ENCODE measurements around the gene TCFL5. TPM values are rescaled to one million over a fixed set of nuclear protein-coding genes. Genes with fewer than 3 reads are reported as not detected.

TCFL5 gene
- total and polyA plus RNA-seq, 4 donors: 4.5 to 10.7 (median 4.7) TPM

GRCh38 chr20:62872184-62872847, 10.7 kb upstream of the TCFL5 start:
- intact Hi-C loops (cut with DNase I): loop anchor here (2.0 to 5.0 kb wide), 2 partner anchors 135 to 136 kb away; partner anchors contain the start of gene BHLHE23 (in 1 of the 2)

GRCh38 chr20:62864207-62864606, 2.6 kb upstream of the TCFL5 start:
- Histone ChIP-seq H3K4me1 (ENCODE audit: control insufficient read depth in 1 of 2, insufficient read depth in 2 of 2, low read length in 2 of 2) (no peaks in the 10 kb centered on the region), H3K36me3 (ENCODE audit: control insufficient read depth in 1 of 2, insufficient read depth in 2 of 2, low read length in 1 of 2) (no peaks in the 10 kb centered on the region), H3K27ac (ENCODE audit: low read depth in 1 of 2, low read length in 2 of 2) (no peak overlapping the region), H3K27me3 (ENCODE audit: control insufficient read depth in 1 of 2, insufficient read depth in 2 of 2, low read length in 1 of 2) (no peaks in the 10 kb centered on the region), H3K9me3 (ENCODE audit: control insufficient read depth, low read length) (no peaks in the 10 kb centered on the region), H3K4me3 (ENCODE audit: low read length in 2 of 2) (no peak overlapping the region)
- DNase-seq (peak in 1 of 2 donors; percentile 4), ATAC-seq (ENCODE audit: low FRiP score) (no peak)
- 94 to 97% methylated on average over 7 of the region's 7 CpGs for WGBS, 2 donors
- intact Hi-C loops (cut with DNase I): no loop called here

More at GRCh38 chr20:62872184-62872847, 10.7 kb upstream of the TCFL5 start:
- DNase-seq (peak in 1 of 2 donors; percentile 21), ATAC-seq (ENCODE audit: low FRiP score) (no peak)
- H3K27me3 ChIP-seq (ENCODE audit: control insufficient read depth in 1 of 2, insufficient read depth in 2 of 2, low read length in 1 of 2): no peaks in the 10 kb centered on the region
- H3K4me3 ChIP-seq (ENCODE audit: low read length in 2 of 2): no peak overlapping the region
- peaks cover 1% of the 10 kb centered on the region for H3K9me3 ChIP-seq (ENCODE audit: control insufficient read depth, low read length)
- no peak overlapping the region for H3K27ac ChIP-seq (ENCODE audit: low read depth in 1 of 2, low read length in 2 of 2)
- H3K4me1 ChIP-seq (ENCODE audit: control insufficient read depth in 1 of 2, insufficient read depth in 2 of 2, low read length in 2 of 2): no peaks in the 10 kb centered on the region
- 78 to 83% methylated on average over 18 of the region's 18 CpGs for WGBS, 2 donors
- H3K36me3 ChIP-seq (ENCODE audit: control insufficient read depth in 1 of 2, insufficient read depth in 2 of 2, low read length in 1 of 2): no peaks in the 10 kb centered on the region

GRCh38 chr20:62860924-62861691, 514 bp downstream of the TCFL5 start:
- H3K4me1 ChIP-seq (ENCODE audit: control insufficient read depth in 1 of 2, insufficient read depth in 2 of 2, low read length in 2 of 2): no peaks in the 10 kb centered on the region
- H3K27ac ChIP-seq (ENCODE audit: low read depth in 1 of 2, low read length in 2 of 2): no peak overlapping the region
- intact Hi-C loops (cut with DNase I): no loop called here
- no peak for ATAC-seq (ENCODE audit: low FRiP score)
- peaks cover 0 to 2% of the 10 kb centered on the region in 2 donors for H3K36me3 ChIP-seq (ENCODE audit: control insufficient read depth in 1 of 2, insufficient read depth in 2 of 2, low read length in 1 of 2)
- no peaks in the 10 kb centered on the region for H3K27me3 ChIP-seq (ENCODE audit: control insufficient read depth in 1 of 2, insufficient read depth in 2 of 2, low read length in 1 of 2)
- peak in 1 of 2 donors; percentile 79 for DNase-seq
- H3K4me3 ChIP-seq (ENCODE audit: low read length in 2 of 2): peak overlapping the region; percentile 61 to 74
- no peaks in the 10 kb centered on the region for H3K9me3 ChIP-seq (ENCODE audit: control insufficient read depth, low read length)
- 0 to 1% methylated on average over 67 to 129 of the region's 129 CpGs for whole genome bisulfite sequencing, 2 donors

DNA sequence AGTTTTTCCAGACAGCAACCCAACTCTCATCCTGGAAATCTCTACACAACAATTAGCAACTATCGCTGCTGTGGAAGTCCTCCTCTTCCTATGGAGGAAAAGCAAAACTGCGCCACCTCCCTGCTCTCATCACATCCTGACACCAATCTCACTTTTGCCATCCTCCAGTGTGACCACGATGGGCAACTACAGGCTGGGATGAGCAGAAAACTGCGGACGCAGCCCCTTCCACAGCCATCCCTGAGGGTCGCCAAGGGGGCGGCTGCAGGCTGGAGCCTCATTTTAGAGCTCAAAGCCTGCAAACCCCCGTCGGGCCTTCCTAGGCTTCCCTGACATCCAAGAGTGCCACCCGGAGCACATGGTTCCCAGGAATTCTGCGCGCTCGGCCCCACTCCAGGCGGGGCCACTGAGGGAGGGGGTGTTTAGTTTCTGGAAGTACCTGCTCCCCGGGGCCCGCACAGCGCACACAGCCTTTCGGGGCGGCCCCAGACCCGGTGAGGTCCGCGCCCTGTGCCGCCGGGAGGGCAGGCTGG, 1.2 kb downstream of the TCFL5 start:
- Histone ChIP-seq H3K27me3 (ENCODE audit: control insufficient read depth in 1 of 2, insufficient read depth in 2 of 2, low read length in 1 of 2) (no peaks in the 10 kb centered on the region), H3K4me3 (ENCODE audit: low read length in 2 of 2) (peak overlapping the region; percentile 61 to 74), H3K4me1 (ENCODE audit: control insufficient read depth in 1 of 2, insufficient read depth in 2 of 2, low read length in 2 of 2) (no peaks in the 10 kb centered on the region), H3K27ac (ENCODE audit: low read depth in 1 of 2, low read length in 2 of 2) (no peak overlapping the region), H3K36me3 (ENCODE audit: control insufficient read depth in 1 of 2, insufficient read depth in 2 of 2, low read length in 1 of 2) (peaks cover 0 to 2% of the 10 kb centered on the region in 2 donors), H3K9me3 (ENCODE audit: control insufficient read depth, low read length) (no peaks in the 10 kb centered on the region)
- intact Hi-C loops (cut with DNase I): no loop called here
- ATAC-seq (ENCODE audit: low FRiP score): no peak
- 22 to 26% methylated on average over 21 to 24 of the region's 24 CpGs for WGBS, 2 donors
- peak in 1 of 2 donors; percentile 77 for DNase-seq

- ATAC-seq (ENCODE audit: low FRiP score) (no peak), DNase-seq (peak in 1 of 2 donors; percentile 28)
- 96% methylated on average over 12 of the region's 12 CpGs for WGBS, 2 donors
- Histone ChIP-seq H3K36me3 (ENCODE audit: control insufficient read depth in 1 of 2, insufficient read depth in 2 of 2, low read length in 1 of 2) (peaks cover 0 to 2% of the 10 kb centered on the region in 2 donors), H3K27me3 (ENCODE audit: control insufficient read depth in 1 of 2, insufficient read depth in 2 of 2, low read length in 1 of 2) (no peaks in the 10 kb centered on the region), H3K27ac (ENCODE audit: low read depth in 1 of 2, low read length in 2 of 2) (no peak overlapping the region), H3K4me3 (ENCODE audit: low read length in 2 of 2) (no peak overlapping the region), H3K9me3 (ENCODE audit: control insufficient read depth, low read length) (no peaks in the 10 kb centered on the region), H3K4me1 (ENCODE audit: control insufficient read depth in 1 of 2, insufficient read depth in 2 of 2, low read length in 2 of 2) (no peaks in the 10 kb centered on the region)
- intact Hi-C loops (cut with DNase I): no loop called here
These were observed 1.9 kb downstream of the TCFL5 start for GRCh38 chr20:62859721-62860120.

DNA sequence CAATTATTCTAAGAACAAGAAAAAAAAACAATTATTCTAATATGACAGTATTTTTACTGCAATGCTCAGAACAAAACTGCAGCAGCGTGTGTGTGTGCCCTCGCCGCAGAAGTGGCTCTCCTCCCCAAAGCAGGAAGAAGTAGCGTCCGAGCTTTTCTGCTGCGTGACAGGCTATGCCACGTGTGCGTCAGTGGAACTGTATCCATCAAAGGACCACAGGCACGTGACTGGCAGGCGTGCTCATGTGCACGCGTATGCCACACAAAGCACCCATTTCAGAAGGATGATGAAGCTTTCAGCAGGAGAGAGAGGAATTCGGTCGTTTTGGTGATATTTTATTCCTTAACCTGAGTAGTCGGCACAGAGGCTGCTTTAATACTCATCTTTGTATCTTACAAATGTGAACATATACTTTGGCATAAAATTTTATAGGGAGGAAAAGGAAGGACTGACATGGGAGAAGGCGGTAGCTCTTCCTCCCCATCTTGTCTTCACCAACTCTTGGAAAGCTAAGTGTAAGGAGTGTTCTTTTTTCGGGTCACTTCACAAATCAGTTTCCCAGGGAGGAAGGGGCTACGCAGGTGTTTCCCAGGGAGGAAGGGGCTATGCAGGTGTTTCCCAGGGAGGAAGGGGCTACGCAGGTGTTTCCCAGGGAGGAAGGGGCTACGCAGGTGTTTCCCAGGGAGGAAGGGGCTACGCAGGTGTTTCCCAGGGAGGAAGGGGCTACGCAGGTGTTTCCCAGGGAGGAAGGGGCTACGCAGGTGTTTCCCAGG, 3.4 kb downstream of the TCFL5 start:
- peaks cover 0 to 2% of the 10 kb centered on the region in 2 donors for H3K36me3 ChIP-seq (ENCODE audit: control insufficient read depth in 1 of 2, insufficient read depth in 2 of 2, low read length in 1 of 2)
- H3K4me3 ChIP-seq (ENCODE audit: low read length in 2 of 2): no peak overlapping the region
- 91 to 95% methylated on average over 19 to 20 of the region's 23 CpGs for WGBS, 2 donors
- H3K4me1 ChIP-seq (ENCODE audit: control insufficient read depth in 1 of 2, insufficient read depth in 2 of 2, low read length in 2 of 2): no peaks in the 10 kb centered on the region
- DNase-seq: peak in 1 of 2 donors; percentile 47
- no peaks in the 10 kb centered on the region for H3K9me3 ChIP-seq (ENCODE audit: control insufficient read depth, low read length)
- H3K27me3 ChIP-seq (ENCODE audit: control insufficient read depth in 1 of 2, insufficient read depth in 2 of 2, low read length in 1 of 2): no peaks in the 10 kb centered on the region
- no peak overlapping the region for H3K27ac ChIP-seq (ENCODE audit: low read depth in 1 of 2, low read length in 2 of 2)
- intact Hi-C loops (cut with DNase I): no loop called here
- ATAC-seq (ENCODE audit: low FRiP score): no peak

DNA sequence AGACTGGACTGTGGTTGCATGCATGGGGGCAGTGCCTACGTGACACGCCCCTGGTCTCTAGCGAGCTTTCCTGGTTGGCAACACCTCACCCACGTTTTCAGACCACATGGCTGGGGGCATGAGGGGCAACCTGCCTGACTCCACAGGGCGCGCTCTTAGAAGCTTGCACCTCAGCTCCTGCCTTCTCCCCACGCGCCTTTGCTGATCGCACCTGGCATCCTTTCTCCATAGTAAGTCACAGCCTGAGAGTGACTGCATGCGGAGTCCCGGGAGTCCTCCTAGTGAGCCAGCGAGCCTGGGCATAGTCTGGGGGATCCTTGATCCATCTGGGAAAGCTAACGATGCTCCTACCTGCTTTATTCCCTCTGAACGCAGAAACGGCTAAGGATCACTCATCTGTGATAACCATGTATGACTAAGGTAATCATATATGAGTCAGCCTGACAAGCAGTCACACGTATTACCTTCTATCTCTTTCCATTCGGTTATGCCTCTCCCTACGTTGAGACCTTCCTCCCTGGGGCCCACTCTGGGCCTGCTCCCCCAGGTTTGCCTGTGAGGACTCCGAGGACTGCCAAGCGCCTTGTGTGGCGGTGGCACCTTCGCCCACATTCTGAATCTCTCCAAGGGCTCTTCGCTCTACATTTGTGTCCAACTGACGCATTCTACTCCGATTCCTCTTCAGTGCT, 4.5 kb downstream of the TCFL5 start:
- H3K4me1 ChIP-seq (ENCODE audit: control insufficient read depth in 1 of 2, insufficient read depth in 2 of 2, low read length in 2 of 2): no peaks in the 10 kb centered on the region
- H3K9me3 ChIP-seq (ENCODE audit: control insufficient read depth, low read length): no peaks in the 10 kb centered on the region
- peaks cover 0 to 2% of the 10 kb centered on the region in 2 donors for H3K36me3 ChIP-seq (ENCODE audit: control insufficient read depth in 1 of 2, insufficient read depth in 2 of 2, low read length in 1 of 2)
- ATAC-seq (ENCODE audit: low FRiP score): no peak
- H3K27ac ChIP-seq (ENCODE audit: low read depth in 1 of 2, low read length in 2 of 2): no peak overlapping the region
- H3K4me3 ChIP-seq (ENCODE audit: low read length in 2 of 2): no peak overlapping the region
- WGBS, 2 donors: 97 to 98% methylated on average over 25 of the region's 25 CpGs
- no peaks in the 10 kb centered on the region for H3K27me3 ChIP-seq (ENCODE audit: control insufficient read depth in 1 of 2, insufficient read depth in 2 of 2, low read length in 1 of 2)
- peak in 1 of 2 donors; percentile 66 for DNase-seq
- intact Hi-C loops (cut with DNase I): no loop called here

- DNase-seq: peak in 1 of 2 donors; percentile 23
- WGBS, 2 donors: 89 to 99% methylated on average over 5 of the region's 5 CpGs
- intact Hi-C loops (cut with DNase I): no loop called here
- ATAC-seq (ENCODE audit: low FRiP score): no peak
- Histone ChIP-seq H3K4me1 (ENCODE audit: control insufficient read depth in 1 of 2, insufficient read depth in 2 of 2, low read length in 2 of 2) (no peaks in the 10 kb centered on the region), H3K4me3 (ENCODE audit: low read length in 2 of 2) (no peak overlapping the region), H3K36me3 (ENCODE audit: control insufficient read depth in 1 of 2, insufficient read depth in 2 of 2, low read length in 1 of 2) (peaks cover 0 to 2% of the 10 kb centered on the region in 2 donors), H3K9me3 (ENCODE audit: control insufficient read depth, low read length) (no peaks in the 10 kb centered on the region), H3K27me3 (ENCODE audit: control insufficient read depth in 1 of 2, insufficient read depth in 2 of 2, low read length in 1 of 2) (no peaks in the 10 kb centered on the region), H3K27ac (ENCODE audit: low read depth in 1 of 2, low read length in 2 of 2) (no peak overlapping the region)
These were observed 6.5 kb downstream of the TCFL5 start for GRCh38 chr20:62855120-62855519.

Measured in aorta (tissue), 5 donors.